GM12878 (cell line): Measurements from ENCODE around the gene SERPINB8. TPM values are rescaled to one million over a fixed set of nuclear protein-coding genes. Genes with fewer than 3 reads are reported as not detected.

ENCODE experiments used
- ASH2L ChIP-seq: fragments of 300-600, 200-600 bp; sonication (generic); IDR thresholded peaks from 2 replicates; pipeline ENCODE4 v1.6.1; 2017; ENCODE audit warnings: low read depth, mild to moderate bottlenecking, borderline replicate concordance
- BACH1 ChIP-seq: fragments of 450-650 bp; IDR thresholded peaks from 2 replicates; pipeline ENCODE4 v1.6.1; 2017; ENCODE audit warnings: mild to moderate bottlenecking, borderline replicate concordance
- CBFB ChIP-seq: IDR thresholded peaks from 2 replicates; pipeline ENCODE4 v1.6.1; 2016; ENCODE audit warnings: antibody characterized with exemption, low read depth
- CBX5 ChIP-seq: sonication (generic); IDR thresholded peaks from 2 replicates; pipeline ENCODE4 v1.6.1; 2016; ENCODE audit warnings: low read depth, moderate library complexity, mild to moderate bottlenecking, inconsistent platforms
- CTCF ChIP-seq, 3 experiments: IDR thresholded peaks in 2 of 3; conservative IDR thresholded peaks in 1 of 3; 2 replicates each; pipeline ENCODE4 v1.5.1; 2011; ENCODE audit warnings: low read depth in 3 of 3, low read length in 3 of 3, mild to moderate bottlenecking in 3 of 3, control low read depth in 2 of 3, moderate library complexity in 2 of 3, inconsistent platforms in 1 of 3, mixed read lengths in 1 of 3; ENCODE audit not compliant: control insufficient read depth in 2 of 3, insufficient read depth in 1 of 3; ENCODE audit errors: extremely low read depth in 1 of 3
- HSF1 ChIP-seq: fragments of 150-350 bp; IDR thresholded peaks from 2 replicates; pipeline ENCODE4 v1.6.1; 2014; ENCODE audit warnings: mild to moderate bottlenecking, low read depth, low read length
- NBN ChIP-seq: fragments of 450-650 bp; IDR thresholded peaks from 2 replicates; pipeline ENCODE4 v1.6.1; 2016
- RELB ChIP-seq: fragments of 450-650 bp; IDR thresholded peaks from 2 replicates; pipeline ENCODE4 v1.6.1; 2017; ENCODE audit warnings: low read depth, mild to moderate bottlenecking, moderate library complexity
- SREBF1 ChIP-seq: IDR thresholded peaks from 2 replicates; pipeline ENCODE4 v1.6.1; 2012; ENCODE audit warnings: mild to moderate bottlenecking, low read length
- ZZZ3 ChIP-seq: IDR thresholded peaks from 2 replicates; pipeline ENCODE4 v1.6.1; 2011; ENCODE audit warnings: low read depth; ENCODE audit not compliant: control insufficient read depth, insufficient read length
- polyA plus RNA-seq, 11 experiments: library from polyadenylated mRNA; depleted of rRNA in 4 of 11; unstranded in 6 of 11; stranded (reverse) in 5 of 11; fragments of >200 nt; fragmentation: Nextera tagmentation in 4 of 11; fragmentation: Illumina TruSeq in 1 of 11; extraction: Ambion mirVana in 4 of 11; extraction: Trizol in 1 of 11; gene quantifications; 1 replicate in 1 of 11; 2 replicates in 10 of 11; pipeline versions ENCODE4 v1.2.1 to v1.2.3, GENCODE V29; 2011 to 2016; ENCODE audit warnings: inconsistent platforms in 2 of 11, missing spikeins in 2 of 11, low read depth in 1 of 11
- total RNA-seq, 4 experiments: library from RNA; depleted of rRNA in 3 of 4; stranded (reverse); fragments of >200 nt in 3 of 4; fragmentation: Illumina TruSeq in 1 of 4; extraction: Trizol in 1 of 4; gene quantifications; 2 replicates each; pipeline versions ENCODE4 v1.2.1 to v1.2.3, GENCODE V29; 2013 to 2021

Gene SERPINB8
- total and polyA plus RNA-seq, 10 of the 15 experiments (the other 5 are each of a cell fraction or from before 2014, with no cell fraction given): 8.1 to 31.5 (median 16.7) TPM

GRCh38 chr18:63977040-63977439 is 7.2 kb downstream of the SERPINB8 start (continued):
- TF ChIP-seq NBN: no peak
- TF ChIP-seq ZZZ3: no peak
- TF ChIP-seq CBFB: no peak
- no peak for TF ChIP-seq ASH2L
- no peak for TF ChIP-seq RELB
- TF ChIP-seq BACH1: no peak
- TF ChIP-seq SREBF1: no peak
- TF ChIP-seq CTCF (IDR thresholded peaks at IDR 0.05 in 2 of 3, conservative IDR thresholded peaks at IDR 0.05 in 1 of 3; ENCODE audit: control insufficient read depth in 2 of 3, extremely low read depth in 1 of 3, insufficient read depth in 1 of 3, low read depth in 3 of 3, low read length in 3 of 3): no peak
- no peak for TF ChIP-seq HSF1
- no peak for TF ChIP-seq CBX5
- TF ChIP-seq, all 136 proteins: peak for 0
